Muscle layer of duodenum (tissue), 2 donors: ENCODE measurements around the gene PEX11B.
A peak's percentile ranks its signal among the peaks of the same experiment; 100 is the strongest.
"Not testable (repeated sequence)": the region's sequence is repeated elsewhere in the genome, so short reads cannot be mapped to it uniquely, and the experiment has no call there.

Experiments used
- H3K27ac ChIP-seq: one replicate; pipeline ENCODE4 v1.7.0; 2013; ENCODE audit warnings: mild to moderate bottlenecking, low read length
- H3K27me3 ChIP-seq: one replicate; pipeline ENCODE4 v1.7.0; 2013; ENCODE audit warnings: low read depth, mild to moderate bottlenecking, control low read depth, low read length
- H3K36me3 ChIP-seq, 2 donors: one replicate each; pipeline ENCODE4 v1.7.0; 2013; ENCODE audit warnings: low read length in 2 of 2, control low read depth in 1 of 2, mild to moderate bottlenecking in 1 of 2; ENCODE audit not compliant: insufficient read depth in 2 of 2, control insufficient read depth in 1 of 2
- H3K4me1 ChIP-seq, 2 donors: one replicate each; pipeline ENCODE4 v1.7.0; 2013; ENCODE audit warnings: low read length in 2 of 2, mild to moderate bottlenecking in 2 of 2, control low read depth in 1 of 2, moderate library complexity in 1 of 2; ENCODE audit not compliant: insufficient read depth in 2 of 2, control insufficient read depth in 1 of 2
- H3K4me3 ChIP-seq, 2 donors: one replicate each; pipeline ENCODE4 v1.7.0; 2013; ENCODE audit warnings: low read length in 2 of 2, low read depth in 1 of 2, mild to moderate bottlenecking in 1 of 2
- H3K9me3 ChIP-seq, 2 donors: one replicate each; pipeline ENCODE4 v1.7.0; 2013; ENCODE audit warnings: low read length in 2 of 2, control low read depth in 1 of 2, mild to moderate bottlenecking in 1 of 2; ENCODE audit not compliant: control insufficient read depth in 1 of 2
- donor health status: healthy.

Gene PEX11B

DNA sequence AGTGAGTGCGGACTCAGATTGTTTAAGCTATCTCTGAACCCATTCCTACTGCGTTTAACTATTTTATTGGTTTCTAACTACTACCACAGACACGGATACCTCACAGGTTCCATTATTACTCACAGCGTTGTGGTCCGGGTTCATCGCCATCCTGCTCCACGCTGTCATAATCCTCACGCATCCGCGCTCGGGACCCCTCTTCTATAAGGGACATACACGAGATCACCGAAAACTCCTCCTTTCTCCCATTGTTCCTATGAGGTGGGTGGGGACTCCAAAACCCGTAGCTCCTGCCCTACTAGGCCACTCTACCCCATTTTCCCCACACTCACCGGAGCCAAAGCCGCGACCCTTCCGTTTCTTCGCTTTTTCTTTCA lies 8.2 kb upstream of the PEX11B start:
- Histone ChIP-seq H3K27ac (peak overlapping the region; percentile 100), H3K4me1 (peaks cover 13 to 16% of the 10 kb centered on the region in 2 donors), H3K27me3 (no peaks in the 10 kb centered on the region), H3K4me3 (peak overlapping the region; percentile 79 to 97), H3K36me3 (peaks cover 9 to 11% of the 10 kb centered on the region in 2 donors), H3K9me3 (no peaks in the 10 kb centered on the region)

DNA sequence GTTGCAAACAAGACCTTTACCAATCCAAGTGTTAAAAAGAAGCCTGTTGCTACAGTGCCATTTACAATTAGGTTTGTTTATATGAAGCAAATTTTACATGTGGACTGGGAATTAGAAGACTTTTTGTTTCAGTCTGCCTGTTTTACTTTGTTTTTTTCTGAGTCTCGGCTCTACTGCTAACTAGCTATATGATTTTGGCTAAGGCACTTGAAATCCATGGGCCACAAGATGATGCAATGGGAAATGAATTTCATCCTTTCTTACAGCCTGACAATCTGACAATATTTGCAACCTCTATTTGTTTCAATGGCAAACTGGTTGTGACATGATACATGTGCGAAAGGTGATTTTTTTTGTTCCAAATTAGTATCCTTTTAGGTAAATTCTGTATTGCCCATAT lies 3.7 kb upstream of the PEX11B start:
- peaks cover 9 to 11% of the 10 kb centered on the region in 2 donors for H3K36me3 ChIP-seq
- no peak overlapping the region for H3K4me3 ChIP-seq
- H3K27me3 ChIP-seq: no peaks in the 10 kb centered on the region
- no peak overlapping the region for H3K27ac ChIP-seq
- H3K9me3 ChIP-seq: no peaks in the 10 kb centered on the region
- peaks cover 15 to 27% of the 10 kb centered on the region in 2 donors for H3K4me1 ChIP-seq

DNA sequence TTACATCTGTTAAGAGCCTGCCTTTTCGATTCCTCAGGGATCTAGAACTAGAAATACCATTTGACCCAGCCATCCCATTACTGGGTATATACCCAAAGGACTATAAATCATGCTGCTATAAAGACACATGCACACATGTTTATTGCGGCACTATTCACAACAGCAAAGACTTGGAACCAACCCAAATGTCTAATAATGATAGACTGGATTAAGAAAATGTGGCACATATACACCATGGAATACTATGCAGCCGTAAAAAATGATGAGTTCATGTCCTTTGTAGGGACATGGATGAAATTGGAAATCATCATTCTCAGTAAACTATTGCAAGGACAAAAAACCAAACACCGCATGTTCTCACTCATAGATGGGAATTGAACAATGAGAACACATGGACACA lies 1.8 kb upstream of the PEX11B start:
- H3K4me3 ChIP-seq, H3K27ac ChIP-seq, H3K9me3 ChIP-seq, H3K27me3 ChIP-seq: not testable (repeated sequence)
- H3K4me1 ChIP-seq: peaks cover 6 to 25% of the 10 kb centered on the region in 2 donors
- H3K36me3 ChIP-seq: peaks cover 8 to 13% of the 10 kb centered on the region in 2 donors

DNA sequence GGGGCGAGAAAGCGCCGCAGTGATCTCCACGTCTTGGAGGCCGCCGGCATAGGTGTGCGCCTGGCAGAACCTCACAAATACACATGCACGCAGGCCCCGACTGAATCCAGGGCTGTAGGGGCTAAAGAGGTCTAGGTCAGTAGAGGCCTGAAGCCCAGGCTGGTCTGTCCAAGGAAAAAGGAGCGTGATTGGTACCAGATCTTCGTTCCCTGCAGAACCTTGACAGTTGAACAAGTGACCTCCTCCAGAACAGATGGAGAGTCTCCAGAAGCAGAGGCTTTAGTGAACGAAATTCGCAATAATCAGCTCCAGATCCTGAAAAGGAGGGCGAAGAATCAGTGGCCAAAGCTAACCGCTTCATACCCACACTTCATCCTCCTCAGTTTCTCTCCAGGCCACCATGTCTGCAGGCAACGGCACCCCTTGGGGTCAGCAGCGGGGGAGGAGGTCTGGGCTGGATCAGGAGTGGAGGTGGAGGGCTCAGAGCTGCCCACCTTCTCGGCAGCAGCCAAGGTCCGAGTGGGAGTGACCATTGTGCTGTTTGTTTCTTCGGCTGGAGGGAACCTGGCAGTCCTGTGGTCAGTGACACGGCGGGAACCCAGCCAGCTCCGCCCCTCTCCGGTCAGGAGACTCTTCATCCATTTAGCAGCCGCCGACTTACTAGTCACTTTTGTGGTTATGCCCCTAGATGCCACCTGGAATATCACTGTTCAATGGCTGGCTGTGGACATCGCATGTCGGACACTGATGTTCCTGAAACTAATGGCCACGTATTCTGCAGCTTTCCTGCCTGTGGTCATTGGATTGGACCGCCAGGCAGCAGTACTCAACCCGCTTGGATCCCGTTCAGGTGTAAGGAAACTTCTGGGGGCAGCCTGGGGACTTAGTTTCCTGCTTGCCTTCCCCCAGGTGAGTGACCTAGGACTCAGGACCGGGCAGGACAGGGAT lies 749 bp upstream of the PEX11B start:
- H3K4me3 ChIP-seq: peak overlapping the region; percentile 95 to 98
- peak overlapping the region; percentile 92 for H3K27ac ChIP-seq
- H3K36me3 ChIP-seq: peaks cover 11 to 23% of the 10 kb centered on the region in 2 donors
- H3K9me3 ChIP-seq: no peaks in the 10 kb centered on the region
- H3K4me1 ChIP-seq: peaks cover 6 to 25% of the 10 kb centered on the region in 2 donors
- no peaks in the 10 kb centered on the region for H3K27me3 ChIP-seq

DNA sequence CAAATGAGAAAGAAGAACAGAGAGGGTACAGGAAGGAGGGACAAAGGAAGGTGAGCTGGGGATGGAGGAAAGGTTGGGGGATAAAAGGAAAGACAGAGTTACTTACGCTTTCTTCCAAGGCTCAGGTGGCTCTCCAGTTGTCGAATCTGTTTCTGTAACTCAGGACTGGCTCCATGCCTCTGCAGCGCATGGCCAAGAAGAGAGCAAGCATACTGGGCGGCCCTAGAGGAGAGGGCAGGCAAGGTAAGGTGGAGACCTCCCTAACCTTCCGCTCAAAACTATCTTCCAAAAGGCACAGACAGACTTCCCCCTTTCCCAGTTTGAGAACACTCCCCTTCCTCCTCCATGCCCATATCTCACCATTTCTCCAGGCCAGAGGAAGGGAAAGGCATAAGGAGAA lies 922 bp downstream of the PEX11B start:
- Histone ChIP-seq H3K27ac (peak overlapping the region; percentile 92), H3K4me3 (peak overlapping the region; percentile 95 to 98), H3K4me1 (peaks cover 6 to 25% of the 10 kb centered on the region in 2 donors), H3K36me3 (peaks cover 15 to 28% of the 10 kb centered on the region in 2 donors), H3K27me3 (no peaks in the 10 kb centered on the region), H3K9me3 (no peaks in the 10 kb centered on the region)

DNA sequence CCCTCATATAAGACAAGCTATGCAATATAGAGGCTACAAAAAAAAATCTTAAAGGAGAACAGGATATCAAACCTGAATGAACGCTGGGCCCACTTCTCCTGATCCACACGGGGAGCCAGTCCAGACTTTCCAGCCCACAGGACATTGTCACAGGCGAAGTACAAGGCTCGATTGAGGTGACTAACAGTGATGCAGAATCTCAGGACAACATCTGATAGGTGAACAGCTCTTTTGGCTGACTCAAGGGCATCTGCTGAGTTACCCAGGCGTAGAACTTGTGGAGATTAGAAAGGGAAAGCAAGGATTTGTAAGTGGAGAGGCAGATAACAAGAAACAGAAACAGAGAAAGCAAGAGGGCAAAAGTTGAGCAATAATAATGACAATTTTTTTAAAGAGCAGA lies 1.8 kb downstream of the PEX11B start:
- no peak overlapping the region for H3K27ac ChIP-seq
- H3K9me3 ChIP-seq: no peaks in the 10 kb centered on the region
- H3K4me3 ChIP-seq: no peak overlapping the region
- peaks cover 23 to 35% of the 10 kb centered on the region in 2 donors for H3K36me3 ChIP-seq
- H3K4me1 ChIP-seq: peaks cover 6 to 25% of the 10 kb centered on the region in 2 donors
- H3K27me3 ChIP-seq: no peaks in the 10 kb centered on the region

DNA sequence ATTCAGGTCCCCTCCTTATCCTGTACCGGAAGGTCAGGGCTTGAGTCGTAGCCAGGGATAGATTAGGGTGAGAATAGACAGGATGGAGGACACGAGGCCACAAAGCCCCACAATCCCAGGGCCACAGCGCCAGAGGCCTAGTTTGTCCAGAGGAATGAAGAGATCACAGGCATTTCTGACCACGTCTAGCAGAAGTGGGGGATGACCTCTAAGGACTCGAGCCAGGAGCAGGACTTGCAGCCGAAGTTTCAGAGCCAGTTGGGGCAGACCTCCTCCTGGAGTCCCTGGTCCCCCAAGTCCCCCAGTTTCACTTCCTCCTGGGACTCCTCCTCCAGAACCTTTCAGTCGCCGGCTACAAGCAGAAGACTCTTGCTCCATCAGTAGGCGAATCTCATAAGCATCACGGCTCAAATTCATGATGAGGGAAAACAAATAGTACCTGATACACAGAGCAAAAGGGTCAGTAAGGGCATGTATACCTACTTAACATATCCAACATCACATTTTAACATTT lies 6.3 kb downstream of the PEX11B start:
- no peak overlapping the region for H3K4me3 ChIP-seq
- no peaks in the 10 kb centered on the region for H3K27me3 ChIP-seq
- H3K9me3 ChIP-seq: no peaks in the 10 kb centered on the region
- peaks cover 0 to 10% of the 10 kb centered on the region in 2 donors for H3K4me1 ChIP-seq
- H3K36me3 ChIP-seq: peaks cover 34 to 46% of the 10 kb centered on the region in 2 donors
- no peak overlapping the region for H3K27ac ChIP-seq

DNA sequence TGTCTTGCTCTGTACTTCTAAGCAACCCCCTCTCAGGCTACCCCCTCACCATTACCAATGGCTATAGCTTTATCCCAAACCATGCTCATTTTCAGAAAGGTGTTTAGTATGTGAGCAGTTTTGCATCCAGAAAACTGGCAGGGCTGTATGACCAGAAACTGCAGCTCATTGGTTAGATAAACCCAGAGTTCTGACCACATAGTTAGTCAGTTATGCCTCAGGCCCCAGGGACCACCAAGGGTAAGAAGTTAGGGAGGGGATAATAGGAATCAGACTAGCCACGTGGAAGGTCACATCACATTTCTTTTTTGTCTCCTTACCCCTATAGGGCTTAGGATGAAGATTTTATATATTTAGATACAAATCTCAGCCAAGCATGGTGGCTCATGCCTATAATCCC lies 9.9 kb downstream of the PEX11B start:
- H3K4me1 ChIP-seq: peaks cover 0 to 3% of the 10 kb centered on the region in 2 donors
- H3K36me3 ChIP-seq: peaks cover 19 to 27% of the 10 kb centered on the region in 2 donors
- no peaks in the 10 kb centered on the region for H3K27me3 ChIP-seq
- H3K27ac ChIP-seq: no peak overlapping the region
- H3K9me3 ChIP-seq: no peaks in the 10 kb centered on the region
- H3K4me3 ChIP-seq: no peak overlapping the region

DNA sequence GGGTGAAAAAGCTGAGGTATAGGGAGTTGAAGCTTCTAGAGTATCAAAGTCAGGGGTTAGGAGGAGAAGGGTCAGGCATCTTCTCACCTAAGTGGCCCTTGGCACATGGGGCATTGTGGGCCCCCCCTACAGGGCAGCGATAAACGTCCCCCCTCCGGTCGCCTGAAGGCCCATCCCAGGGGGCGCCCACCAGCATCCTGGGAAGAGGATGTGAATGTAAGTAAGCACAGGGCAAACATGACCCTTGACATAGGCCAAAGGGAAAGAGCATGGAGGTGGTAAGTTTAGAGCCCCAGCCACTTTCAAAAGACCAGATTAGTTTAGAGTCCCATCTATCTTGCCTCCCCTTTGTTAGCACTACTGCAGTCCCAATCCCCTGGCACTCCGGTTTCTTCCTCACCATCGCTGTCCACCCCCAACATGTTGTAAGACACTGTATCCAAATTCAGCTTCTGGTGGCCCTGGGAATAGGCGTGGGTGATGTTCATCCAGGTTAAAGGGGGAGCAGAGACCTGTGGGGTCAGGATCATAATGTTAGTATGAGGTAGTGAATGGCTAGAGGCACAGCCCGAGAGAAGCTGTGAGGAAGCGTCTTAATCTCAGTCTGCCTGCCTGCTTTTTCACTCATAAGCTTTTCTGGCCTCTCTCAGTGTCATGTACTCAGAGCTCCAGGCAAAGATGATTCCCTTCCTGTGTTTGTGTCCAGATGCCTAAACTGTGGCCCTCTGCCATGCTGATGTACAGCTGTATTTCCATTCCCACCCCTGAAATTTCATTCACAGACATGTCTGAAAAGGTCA lies 11.4 kb downstream of the PEX11B start:
- H3K27me3 ChIP-seq: no peaks in the 10 kb centered on the region
- no peaks in the 10 kb centered on the region for H3K9me3 ChIP-seq
- no peak overlapping the region for H3K4me3 ChIP-seq
- H3K27ac ChIP-seq: peak overlapping the region; percentile 20
- H3K36me3 ChIP-seq: peaks cover 15% of the 10 kb centered on the region in 2 donors
- peaks cover 0 to 3% of the 10 kb centered on the region in 2 donors for H3K4me1 ChIP-seq

DNA sequence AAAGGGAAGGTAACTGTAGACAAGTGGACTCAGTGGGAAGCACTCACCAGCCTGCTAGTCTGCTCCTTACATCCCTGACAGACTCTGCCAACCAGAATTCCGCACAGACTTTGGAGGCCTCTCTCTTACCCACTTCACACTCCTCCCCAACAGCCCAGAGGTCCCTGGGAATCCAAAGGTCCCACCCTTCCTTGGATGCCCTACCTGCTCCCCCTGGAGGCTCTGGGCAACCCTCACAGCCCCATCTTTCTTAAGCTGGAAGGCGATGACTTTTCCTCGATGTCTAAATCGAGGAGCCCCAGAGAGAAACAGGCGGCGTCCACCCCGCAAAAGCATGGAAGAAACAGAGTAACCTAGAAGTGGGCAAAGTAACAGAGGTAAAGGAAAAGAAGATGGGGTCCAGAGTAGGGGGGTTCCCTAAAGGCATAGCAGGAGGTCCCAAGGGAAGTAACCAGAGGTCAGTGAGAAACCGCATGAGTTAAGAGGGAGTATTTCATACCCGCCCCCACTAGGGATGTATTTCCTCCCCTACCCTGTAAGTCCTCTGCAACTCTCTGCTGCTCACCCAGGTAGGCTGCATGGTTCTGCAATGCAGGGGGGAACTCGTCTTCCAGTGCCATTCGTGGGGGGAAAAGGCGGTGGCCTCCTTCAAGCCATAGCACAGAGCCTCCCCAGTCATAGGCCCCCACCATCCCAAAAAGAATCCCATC lies 17.1 kb downstream of the PEX11B start:
- Histone ChIP-seq H3K4me1 (no peaks in the 10 kb centered on the region), H3K4me3 (no peak overlapping the region), H3K27me3 (no peaks in the 10 kb centered on the region), H3K27ac (no peak overlapping the region), H3K9me3 (no peaks in the 10 kb centered on the region), H3K36me3 (no peaks in the 10 kb centered on the region)

DNA sequence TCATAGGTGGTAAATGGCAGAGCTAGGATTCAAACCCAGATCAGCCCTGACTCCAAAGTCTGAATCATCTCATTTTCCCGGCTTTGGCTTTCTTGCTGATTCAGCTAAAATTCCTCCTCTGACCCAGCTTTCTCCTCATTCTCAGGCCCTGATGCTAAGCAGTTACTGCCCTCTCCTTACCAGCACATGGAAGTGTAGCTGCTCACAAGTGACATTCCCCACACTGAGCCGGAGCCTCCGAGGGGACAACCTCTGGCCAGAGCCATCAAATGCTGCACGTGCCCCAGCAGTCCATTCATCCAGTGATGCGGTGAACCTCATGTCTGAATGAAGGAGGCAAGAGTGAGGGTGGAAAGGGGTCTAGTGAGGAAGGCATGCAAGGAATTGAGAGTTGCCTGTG lies 19.8 kb downstream of the PEX11B start:
- Histone ChIP-seq H3K27ac (no peak overlapping the region), H3K4me1 (no peaks in the 10 kb centered on the region), H3K4me3 (no peak overlapping the region), H3K36me3 (no peaks in the 10 kb centered on the region), H3K27me3 (no peaks in the 10 kb centered on the region), H3K9me3 (no peaks in the 10 kb centered on the region)
